Suprapubic skin (tissue), 4 donors: ENCODE measurements around the gene CST4. TPM values are rescaled to one million over a fixed set of nuclear protein-coding genes. Genes with fewer than 3 reads are reported as not detected.

Experiments used
- DNase-seq, 2 donors: peaks; one replicate each; pipeline ENCODE4 v3.0.0-alpha.2; 2019; ENCODE audit warnings: low spot score in 2 of 2
- H3K27ac ChIP-seq: fragments of 200-600 bp; sonication (generic); one replicate; pipeline ENCODE4 v1.5.1; 2019
- H3K27me3 ChIP-seq: fragments of 200-600 bp; sonication (generic); one replicate; pipeline ENCODE4 v1.5.1; 2019
- H3K36me3 ChIP-seq: fragments of 200-600 bp; sonication (generic); one replicate; pipeline ENCODE4 v1.5.1; 2019
- H3K4me1 ChIP-seq: fragments of 200-600 bp; sonication (generic); one replicate; pipeline ENCODE4 v1.5.1; 2019
- H3K4me3 ChIP-seq: fragments of 200-600 bp; sonication (generic); one replicate; pipeline ENCODE4 v1.5.1; 2019; ENCODE audit warnings: mild to moderate bottlenecking
- H3K9me3 ChIP-seq: fragments of 200-600 bp; sonication (generic); one replicate; pipeline ENCODE4 v1.5.1; 2019
- CTCF ChIP-seq, 2 donors: fragments of 200-600 bp in 1 of 2; fragments of 450-650 bp in 1 of 2; sonication (generic) in 1 of 2; IDR thresholded peaks; one replicate each; pipeline ENCODE4 v1.5.1; 2016 to 2019; ENCODE audit warnings: antibody characterized with exemption in 2 of 2, mild to moderate bottlenecking in 1 of 2, moderate library complexity in 1 of 2
- EP300 ChIP-seq: sonication (generic); formaldehyde crosslinking; IDR thresholded peaks from one replicate; pipeline ENCODE4 v1.6.1; 2017; ENCODE audit warnings: antibody characterized with exemption
- POLR2A ChIP-seq, 2 donors: fragments of 450-650 bp; IDR thresholded peaks; one replicate each; pipeline ENCODE4 v1.6.1; 2017; ENCODE audit warnings: antibody characterized with exemption in 2 of 2, mild to moderate bottlenecking in 2 of 2, moderate library complexity in 2 of 2
- POLR2AphosphoS5 ChIP-seq, 3 donors: sonication (generic); formaldehyde crosslinking; IDR thresholded peaks; one replicate each; pipeline ENCODE4 v1.6.1; 2017; ENCODE audit warnings: antibody characterized with exemption in 3 of 3
- WGBS: methylation state at CpG from one replicate; pipeline ENCODE4 v1.1.5; 2018; 5-methylcytosine and 5-hydroxymethylcytosine counted together
- total RNA-seq, 4 donors: library from RNA; depleted of rRNA; stranded (reverse); fragments of >200 nt; gene quantifications; one replicate each; pipeline ENCODE4 v1.1.0, GENCODE V29; 2016

CST4 gene
- total RNA-seq, 4 donors from 2014 or later = not detected

GRCh38 chr20:23683807-23684206 lies 5.0 kb downstream of the CST4 start:
- TF ChIP-seq CTCF (IDR thresholded peaks at IDR 0.05) (no peak), POLR2AphosphoS5 (IDR thresholded peaks at IDR 0.05) (no peak), POLR2A (IDR thresholded peaks at IDR 0.05) (no peak), EP300 (no peak)
- no peak for DNase-seq
- no peak overlapping the region for H3K4me3 ChIP-seq
- no peaks in the 10 kb centered on the region for H3K4me1 ChIP-seq
- H3K27me3 ChIP-seq = peaks cover 3% of the 10 kb centered on the region
- no peaks in the 10 kb centered on the region for H3K36me3 ChIP-seq
- no peak overlapping the region for H3K27ac ChIP-seq
- H3K9me3 ChIP-seq = no peaks in the 10 kb centered on the region
- WGBS = 91% methylated on average over 2 of the region's 2 CpGs

- no peak for DNase-seq
- H3K36me3 ChIP-seq = no peaks in the 10 kb centered on the region
- H3K9me3 ChIP-seq = no peaks in the 10 kb centered on the region
- 93% methylated on average over 2 of the region's 2 CpGs for WGBS
- H3K4me1 ChIP-seq = no peaks in the 10 kb centered on the region
- H3K27me3 ChIP-seq = peaks cover 3% of the 10 kb centered on the region
- TF ChIP-seq POLR2AphosphoS5 (IDR thresholded peaks at IDR 0.05) (no peak), POLR2A (IDR thresholded peaks at IDR 0.05) (no peak), CTCF (IDR thresholded peaks at IDR 0.05) (no peak), EP300 (no peak)
- no peak overlapping the region for H3K4me3 ChIP-seq
- no peak overlapping the region for H3K27ac ChIP-seq
These were observed 5.6 kb downstream of the CST4 start for GRCh38 chr20:23683281-23683680.

GRCh38 chr20:23680146-23680545 lies 8.7 kb downstream of the CST4 start:
- Histone ChIP-seq H3K27ac (no peak overlapping the region), H3K4me3 (no peak overlapping the region), H3K4me1 (no peaks in the 10 kb centered on the region), H3K36me3 (no peaks in the 10 kb centered on the region), H3K9me3 (no peaks in the 10 kb centered on the region), H3K27me3 (peaks cover 3% of the 10 kb centered on the region)
- TF ChIP-seq CTCF (IDR thresholded peaks at IDR 0.05) (no peak), EP300 (no peak), POLR2AphosphoS5 (IDR thresholded peaks at IDR 0.05) (no peak), POLR2A (IDR thresholded peaks at IDR 0.05) (no peak)
- no peak for DNase-seq

- H3K9me3 ChIP-seq = no peaks in the 10 kb centered on the region
- H3K27ac ChIP-seq = no peak overlapping the region
- H3K36me3 ChIP-seq = no peaks in the 10 kb centered on the region
- peaks cover 3% of the 10 kb centered on the region for H3K27me3 ChIP-seq
- TF ChIP-seq POLR2AphosphoS5 (IDR thresholded peaks at IDR 0.05) = no peak
- TF ChIP-seq CTCF (IDR thresholded peaks at IDR 0.05) = no peak
- no peak for TF ChIP-seq EP300
- no peaks in the 10 kb centered on the region for H3K4me1 ChIP-seq
- no peak overlapping the region for H3K4me3 ChIP-seq
- DNase-seq = no peak
- WGBS = 68% methylated on average over 7 of the region's 7 CpGs
These were observed 9.4 kb downstream of the CST4 start for GRCh38 chr20:23679133-23680092.

GRCh38 chr20:23673209-23673608 lies 15.6 kb downstream of the CST4 start:
- no peaks in the 10 kb centered on the region for H3K4me1 ChIP-seq
- no peaks in the 10 kb centered on the region for H3K27me3 ChIP-seq
- H3K27ac ChIP-seq = no peak overlapping the region
- H3K9me3 ChIP-seq = no peaks in the 10 kb centered on the region
- no peaks in the 10 kb centered on the region for H3K36me3 ChIP-seq
- WGBS = 69% methylated on average over 1 of the region's 1 CpG
- DNase-seq = no peak
- H3K4me3 ChIP-seq = no peak overlapping the region
- TF ChIP-seq EP300 (no peak), POLR2A (IDR thresholded peaks at IDR 0.05) (no peak), CTCF (IDR thresholded peaks at IDR 0.05) (no peak), POLR2AphosphoS5 (IDR thresholded peaks at IDR 0.05) (no peak)
